ENCODE measurements around the gene CCDC154.

CCDC154 gene

GRCh38 chr16:1413684-1414531 lies 30.4 kb downstream of the CCDC154 start:
- peak; percentile 60 for DNase-seq (ENCODE audit: extremely low spot score)
- POLR2A ChIA-PET = no interaction called here
- TF ChIP-seq CTBP1 (IDR thresholded peaks at IDR 0.05; ENCODE audit: borderline replicate concordance) (no peak), FOXK2 (IDR thresholded peaks at IDR 0.05) (no peak), SP1 (IDR thresholded peaks at IDR 0.05) (no peak), SUZ12 (IDR thresholded peaks at IDR 0.05) (no peak), LEF1 (IDR thresholded peaks at IDR 0.05; ENCODE audit: borderline replicate concordance) (no peak), PKNOX1 (IDR thresholded peaks at IDR 0.05) (no peak), FOXM1 (IDR thresholded peaks at IDR 0.05; ENCODE audit: borderline replicate concordance) (no peak), L3MBTL2 (conservative IDR thresholded peaks at IDR 0.05) (no peak), NFRKB (IDR thresholded peaks at IDR 0.05) (no peak), TARDBP (IDR thresholded peaks at IDR 0.05) (no peak)
- CTCF ChIA-PET = no interaction called here

GRCh38 chr16:1412847-1413246 lies 31.5 kb downstream of the CCDC154 start:
- DNase-seq (ENCODE audit: extremely low spot score) = no peak
- TF ChIP-seq ARNT (IDR thresholded peaks at IDR 0.05) (no peak), L3MBTL2 (conservative IDR thresholded peaks at IDR 0.05) (no peak), NFRKB (IDR thresholded peaks at IDR 0.05) (no peak), TARDBP (IDR thresholded peaks at IDR 0.05) (no peak), CTBP1 (IDR thresholded peaks at IDR 0.05; ENCODE audit: borderline replicate concordance) (no peak), PKNOX1 (IDR thresholded peaks at IDR 0.05) (no peak), LEF1 (IDR thresholded peaks at IDR 0.05; ENCODE audit: borderline replicate concordance) (no peak), HDGF (IDR thresholded peaks at IDR 0.05; ENCODE audit: borderline replicate concordance) (no peak), SP1 (IDR thresholded peaks at IDR 0.05) (no peak), FOXM1 (IDR thresholded peaks at IDR 0.05; ENCODE audit: borderline replicate concordance) (no peak), ZNF384 (IDR thresholded peaks at IDR 0.05) (no peak), FOXK2 (IDR thresholded peaks at IDR 0.05) (no peak), BHLHE40 (IDR thresholded peaks at IDR 0.05; ENCODE audit: borderline replicate concordance) (no peak), ELF4 (IDR thresholded peaks at IDR 0.05) (no peak), FOXA1 (IDR thresholded peaks at IDR 0.05) (no peak), SUZ12 (IDR thresholded peaks at IDR 0.05) (no peak)
- ChIA-PET POLR2A (no interaction called here), CTCF (no interaction called here)

- TF ChIP-seq LEF1 (IDR thresholded peaks at IDR 0.05; ENCODE audit: borderline replicate concordance) (no peak), PKNOX1 (IDR thresholded peaks at IDR 0.05) (no peak), FOXK2 (IDR thresholded peaks at IDR 0.05) (no peak), FOXM1 (IDR thresholded peaks at IDR 0.05; ENCODE audit: borderline replicate concordance) (peak; percentile 86)
- peak; percentile 93 for DNase-seq (ENCODE audit: extremely low spot score)
- ChIA-PET CTCF (interaction anchor here (0.7 to 1.1 kb wide), 2 partner anchors 48 to 58 kb away, joined by 3 to 5 read pairs; no protein-coding TSS in a partner anchor), POLR2A (interaction anchor here (0.6 to 0.9 kb wide), 2 partner anchors 12 kb away, joined by 4 read pairs; partner anchors contain the start of gene UQCC4)
Observed at GRCh38 chr16:1408171-1408837, 36.1 kb downstream of the CCDC154 start.

GRCh38 chr16:1407753-1408152 lies 36.6 kb downstream of the CCDC154 start:
- DNase-seq (ENCODE audit: extremely low spot score) = no peak
- CTCF ChIA-PET = interaction anchor here (0.7 to 1.1 kb wide), 2 partner anchors 47 to 58 kb away, joined by 3 to 5 read pairs; no protein-coding TSS in a partner anchor
- TF ChIP-seq ZNF384 (IDR thresholded peaks at IDR 0.05) (no peak), L3MBTL2 (conservative IDR thresholded peaks at IDR 0.05) (no peak), CTBP1 (IDR thresholded peaks at IDR 0.05; ENCODE audit: borderline replicate concordance) (no peak), ARNT (IDR thresholded peaks at IDR 0.05) (no peak), TARDBP (IDR thresholded peaks at IDR 0.05) (no peak), FOXM1 (IDR thresholded peaks at IDR 0.05; ENCODE audit: borderline replicate concordance) (no peak)
- POLR2A ChIA-PET = interaction anchor here (0.6 kb wide), 1 partner anchor 11 kb away, joined by 4 read pairs; no protein-coding TSS in a partner anchor

GRCh38 chr16:1403733-1404132 lies 40.6 kb downstream of the CCDC154 start:
- no peak for DNase-seq (ENCODE audit: extremely low spot score)
- ChIA-PET POLR2A (no interaction called here), CTCF (no interaction called here)
- TF ChIP-seq BHLHE40 (IDR thresholded peaks at IDR 0.05; ENCODE audit: borderline replicate concordance) (no peak), LEF1 (IDR thresholded peaks at IDR 0.05; ENCODE audit: borderline replicate concordance) (no peak), HDGF (IDR thresholded peaks at IDR 0.05; ENCODE audit: borderline replicate concordance) (no peak), FOXA1 (IDR thresholded peaks at IDR 0.05) (no peak), NFRKB (IDR thresholded peaks at IDR 0.05) (no peak), ELF4 (IDR thresholded peaks at IDR 0.05) (no peak), ZNF384 (IDR thresholded peaks at IDR 0.05) (no peak), CTBP1 (IDR thresholded peaks at IDR 0.05; ENCODE audit: borderline replicate concordance) (no peak), TARDBP (IDR thresholded peaks at IDR 0.05) (no peak), L3MBTL2 (conservative IDR thresholded peaks at IDR 0.05) (no peak), ARNT (IDR thresholded peaks at IDR 0.05) (no peak), SUZ12 (IDR thresholded peaks at IDR 0.05) (no peak), FOXK2 (IDR thresholded peaks at IDR 0.05) (no peak), SP1 (IDR thresholded peaks at IDR 0.05) (no peak), FOXM1 (IDR thresholded peaks at IDR 0.05; ENCODE audit: borderline replicate concordance) (no peak), PKNOX1 (IDR thresholded peaks at IDR 0.05) (no peak)

All from HEK293T (cell line).